CD4-positive, alpha-beta T cell treated with Interleukin-17A for 4 hours (primary cell): ENCODE data around the gene ZNF286A.
A peak's percentile ranks its signal among the peaks of the same experiment; 100 is the strongest.
"Not testable (repeated sequence)": the region's sequence is repeated elsewhere in the genome, so short reads cannot be mapped to it uniquely, and the experiment has no call there.

ENCODE experiments used
- DNase-seq: peaks from one replicate; pipeline ENCODE4 v3.0.0-alpha.2; 2020; ENCODE audit warnings: mixed read lengths

Gene ZNF286A

GRCh38 chr17:15699413-15699924 lies at the start of gene ZNF286A:
ZNF286A (plus strand) TSS chr17:15699752; CDS start chr17:15700330, 578 bp downstream.
- DNase-seq: peak; percentile 97

DNA sequence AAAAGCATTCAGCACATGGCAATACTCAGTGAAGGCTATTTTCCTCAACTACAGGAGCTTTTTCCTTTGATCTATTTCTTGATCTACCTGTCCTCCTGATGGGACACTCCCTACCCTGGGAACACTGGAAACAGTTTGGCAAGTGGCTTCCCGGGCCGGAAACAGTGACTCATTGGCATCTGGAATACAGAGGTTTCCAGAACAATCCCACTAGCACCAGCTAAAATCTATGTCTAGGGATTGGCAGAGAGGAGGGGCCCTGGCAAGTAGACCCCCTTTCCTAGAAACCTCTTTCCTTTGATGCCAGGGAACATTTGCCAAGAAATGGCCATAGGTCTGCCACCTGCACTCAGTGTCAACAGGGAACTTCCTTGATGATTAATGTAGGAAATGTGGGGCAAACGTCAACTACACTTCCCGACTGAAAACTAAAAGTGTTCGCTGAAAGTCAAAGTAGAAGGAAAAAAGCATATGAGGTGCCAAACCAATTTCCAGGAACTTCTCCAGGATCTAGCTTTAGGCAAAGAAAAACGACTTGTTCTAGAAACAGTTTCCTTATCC lies 49.6 kb upstream of the ZNF286A start:
- DNase-seq: no peak

GRCh38 chr17:15650741-15651582 lies 48.6 kb upstream of the ZNF286A start:
- no peak for DNase-seq

DNA sequence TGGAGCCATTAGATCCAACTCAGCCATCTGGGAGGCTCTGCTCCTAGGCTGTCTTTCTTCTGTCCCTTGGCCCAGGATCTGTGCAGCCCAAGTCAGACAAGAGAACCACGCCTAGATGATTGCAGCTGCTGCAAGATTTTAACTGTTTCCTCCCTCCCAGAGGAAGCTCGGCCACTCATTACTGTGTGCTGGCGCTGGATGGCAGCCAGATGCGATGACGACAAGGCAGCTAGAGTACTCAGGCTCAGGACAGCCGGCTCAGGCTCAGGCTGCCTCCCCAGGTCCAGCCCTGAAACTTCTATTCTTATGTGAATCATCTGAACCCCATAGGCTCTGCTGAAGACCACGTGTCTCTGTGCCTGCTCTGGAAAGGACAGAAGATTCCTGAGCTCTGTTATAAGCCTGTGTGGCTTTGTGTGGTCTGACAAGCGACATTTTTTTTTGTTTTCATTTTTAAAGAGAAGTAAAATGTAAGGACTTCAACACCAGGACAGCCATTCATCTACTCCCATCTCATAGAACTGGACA lies 47.9 kb upstream of the ZNF286A start:
- peak; percentile 46 for DNase-seq

DNA sequence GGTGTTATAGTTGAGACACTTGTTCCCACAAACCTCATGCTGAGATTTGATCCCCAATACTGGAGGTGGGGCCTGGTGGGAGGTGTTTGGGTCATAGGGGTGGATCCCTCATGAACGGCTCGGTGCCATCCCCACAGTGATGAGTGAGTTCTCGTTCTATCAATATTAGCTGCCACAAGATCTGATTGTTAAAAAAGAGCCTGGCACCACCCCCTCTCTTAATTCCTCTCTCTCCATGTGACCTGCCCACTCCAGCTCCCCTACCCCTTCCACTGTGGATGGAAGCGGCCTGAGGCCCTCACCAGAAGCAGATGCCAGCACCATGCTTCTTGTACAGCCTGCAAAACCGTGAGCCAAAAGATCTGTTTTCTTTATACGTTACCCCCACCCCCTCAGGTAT lies 46.6 kb upstream of the ZNF286A start:
- no peak for DNase-seq

- DNase-seq: not testable (repeated sequence)
These were observed 45.2 kb upstream of the ZNF286A start for GRCh38 chr17:15654401-15654800.

DNA sequence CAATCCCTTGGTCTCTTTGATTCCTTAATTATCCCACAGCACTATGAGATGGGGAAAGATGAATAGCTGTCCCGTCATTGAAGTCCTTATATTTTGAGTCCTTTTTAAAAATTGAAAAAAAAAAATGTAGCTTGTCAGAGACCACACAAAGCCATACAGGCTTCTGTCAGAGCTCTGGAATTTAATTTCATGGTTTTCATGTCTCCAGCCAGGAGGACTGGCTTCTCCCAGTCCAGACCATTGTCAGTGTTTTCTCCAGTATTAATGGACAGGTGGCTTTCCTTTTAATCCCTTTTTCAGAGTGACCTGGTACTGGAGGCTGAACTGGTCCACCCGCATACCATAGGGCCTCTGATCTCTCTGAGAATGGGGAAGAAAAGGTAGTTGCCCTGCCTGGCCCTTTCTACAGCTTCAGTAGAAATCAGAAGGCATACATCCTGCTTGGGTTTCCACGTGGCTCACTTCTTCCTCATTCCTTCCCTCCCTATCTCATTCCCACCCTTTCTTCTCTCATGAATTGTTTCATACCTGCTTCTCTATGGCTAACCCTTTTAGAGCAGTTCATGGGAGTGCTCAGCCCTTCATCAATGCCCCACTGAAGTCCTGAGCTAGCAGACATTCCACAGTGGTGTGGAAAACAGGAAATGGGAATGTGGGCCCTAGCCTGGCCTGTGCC lies 44.5 kb upstream of the ZNF286A start:
- DNase-seq: no peak

DNA sequence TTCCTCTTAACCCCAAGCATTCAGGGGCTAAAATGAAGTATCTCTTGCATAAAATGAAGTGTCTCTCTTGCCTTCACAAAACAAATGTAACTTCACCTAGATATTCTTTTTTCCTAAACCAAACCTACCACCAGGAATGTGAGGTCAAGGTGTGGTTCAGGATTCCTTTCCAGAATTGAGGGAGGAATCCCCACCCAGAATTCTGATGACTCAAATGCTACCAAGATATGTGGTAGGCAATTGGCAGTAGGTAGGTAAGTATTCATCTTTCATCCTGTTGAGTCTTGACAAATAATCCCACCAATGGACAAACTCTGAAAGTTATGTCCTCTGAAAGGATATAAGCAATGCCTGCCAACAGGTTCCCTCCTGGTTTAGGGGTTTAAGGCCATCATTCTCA lies 41.7 kb upstream of the ZNF286A start:
- DNase-seq: no peak

DNA sequence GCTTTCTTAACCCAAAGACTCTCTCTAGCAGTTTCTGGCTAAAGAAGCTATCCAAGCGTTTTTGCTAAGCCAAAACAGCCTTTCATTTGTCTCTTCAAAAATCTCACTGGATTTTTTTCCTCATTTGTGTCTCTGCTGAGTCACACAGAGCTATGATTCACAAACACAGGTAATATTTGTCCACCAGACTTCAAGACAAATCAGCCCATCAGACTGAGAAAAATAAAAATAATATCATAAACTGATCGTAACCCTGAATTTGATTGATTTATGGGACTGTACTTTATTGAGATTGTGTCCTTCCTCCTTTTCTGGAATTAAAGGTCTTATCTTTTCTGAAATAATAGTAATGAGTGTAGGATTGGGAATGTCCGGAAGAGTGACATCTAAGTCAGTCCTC lies 41.3 kb upstream of the ZNF286A start:
- DNase-seq: no peak

DNA sequence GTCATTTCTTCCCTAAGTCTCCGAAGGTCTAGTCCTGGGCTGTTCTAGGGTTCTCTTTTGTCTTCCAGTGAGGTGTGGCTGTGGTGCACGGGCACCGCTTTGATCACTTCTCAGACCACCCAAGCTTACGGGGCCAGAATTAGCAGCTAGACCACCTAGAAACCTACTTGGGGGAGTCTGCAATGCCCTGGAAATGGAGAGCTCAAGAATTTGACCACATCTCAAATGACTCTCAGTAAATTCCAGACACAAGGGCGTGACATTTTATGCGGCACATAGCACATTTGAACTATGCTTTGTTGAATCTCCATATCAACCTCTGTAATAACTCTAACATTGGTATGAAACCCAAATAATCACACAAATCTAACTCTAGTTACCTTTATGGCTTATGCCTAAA lies 40.3 kb upstream of the ZNF286A start:
- DNase-seq: no peak

GRCh38 chr17:15659663-15660062 lies 39.9 kb upstream of the ZNF286A start:
- no peak for DNase-seq

GRCh38 chr17:15660077-15660476 lies 39.5 kb upstream of the ZNF286A start:
- no peak for DNase-seq

- DNase-seq: no peak
These were observed 36.9 kb upstream of the ZNF286A start for GRCh38 chr17:15662681-15663080.

DNA sequence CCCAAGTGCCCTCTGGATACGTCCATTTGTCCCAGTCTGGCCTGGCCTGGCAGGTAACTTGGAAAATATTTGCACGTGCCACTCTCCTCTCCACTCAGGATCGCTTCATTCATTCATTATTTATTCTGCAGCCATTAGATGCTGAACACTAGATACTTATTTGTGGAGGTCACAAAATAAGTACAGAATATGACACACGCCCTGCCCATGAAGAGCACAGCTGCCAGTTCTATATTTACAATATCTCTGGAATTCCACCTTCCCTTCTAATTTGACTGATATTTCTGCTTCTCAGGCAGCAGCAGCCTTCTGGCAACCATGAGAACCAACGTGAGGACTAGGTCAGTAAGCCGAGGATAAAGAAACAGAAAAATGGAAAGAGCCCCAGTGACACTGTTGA lies 36.4 kb upstream of the ZNF286A start:
- DNase-seq: no peak

- no peak for DNase-seq
These were observed 35.9 kb upstream of the ZNF286A start for GRCh38 chr17:15663691-15664090.

- DNase-seq: not testable (repeated sequence)
These were observed 30.0 kb upstream of the ZNF286A start for GRCh38 chr17:15669526-15669925.

DNA sequence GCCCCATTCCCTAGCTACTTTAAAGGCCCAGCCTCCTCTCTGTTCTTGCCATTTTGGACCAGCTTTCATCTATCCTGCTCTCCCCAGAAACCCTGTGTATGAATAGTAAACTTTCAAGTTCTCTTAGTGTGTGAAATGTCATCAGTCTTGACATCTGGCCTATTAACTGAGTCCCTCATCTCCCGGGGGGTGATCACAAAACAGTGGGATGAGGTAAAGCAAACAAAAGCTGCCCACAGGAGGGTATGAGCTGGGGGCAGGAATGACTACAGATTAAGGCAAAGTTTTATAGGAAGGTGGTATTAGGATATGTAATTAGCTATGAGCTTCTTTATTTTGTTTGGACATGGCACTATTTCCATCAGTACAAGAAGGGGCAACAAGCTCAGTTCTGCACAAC lies 24.9 kb upstream of the ZNF286A start:
- DNase-seq: not testable (repeated sequence)

- DNase-seq: not testable (repeated sequence)
These were observed 23.6 kb upstream of the ZNF286A start for GRCh38 chr17:15675991-15676390.

DNA sequence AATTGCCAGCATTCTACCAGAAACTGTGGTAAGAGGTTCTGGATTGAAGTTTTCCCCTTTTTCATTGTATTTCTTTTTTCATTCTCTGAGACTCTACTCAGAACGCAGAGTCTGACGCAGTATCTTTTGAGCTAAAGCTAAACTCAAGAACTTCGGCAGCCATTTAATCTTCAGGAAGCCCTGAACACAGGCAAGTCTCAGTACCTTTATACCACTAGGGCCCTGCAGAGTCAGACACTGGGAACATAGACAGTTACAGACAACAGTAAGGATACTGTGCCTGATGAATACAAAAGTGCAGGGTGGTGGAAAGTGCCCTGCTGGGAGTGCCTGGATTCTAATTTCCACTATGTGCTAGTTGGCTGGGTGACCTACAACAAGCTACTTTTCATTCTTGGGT lies 16.4 kb upstream of the ZNF286A start:
- not testable (repeated sequence) for DNase-seq

GRCh38 chr17:15683824-15684478 lies 15.6 kb upstream of the ZNF286A start, which contains the start of gene TRIM16:
TRIM16 (minus strand) TSS chr17:15684311; CDS start chr17:15651609, 32,702 bp downstream.
- DNase-seq: peak; percentile 83

- DNase-seq: not testable (repeated sequence)
These were observed 12.1 kb upstream of the ZNF286A start for GRCh38 chr17:15687494-15687893.

DNA sequence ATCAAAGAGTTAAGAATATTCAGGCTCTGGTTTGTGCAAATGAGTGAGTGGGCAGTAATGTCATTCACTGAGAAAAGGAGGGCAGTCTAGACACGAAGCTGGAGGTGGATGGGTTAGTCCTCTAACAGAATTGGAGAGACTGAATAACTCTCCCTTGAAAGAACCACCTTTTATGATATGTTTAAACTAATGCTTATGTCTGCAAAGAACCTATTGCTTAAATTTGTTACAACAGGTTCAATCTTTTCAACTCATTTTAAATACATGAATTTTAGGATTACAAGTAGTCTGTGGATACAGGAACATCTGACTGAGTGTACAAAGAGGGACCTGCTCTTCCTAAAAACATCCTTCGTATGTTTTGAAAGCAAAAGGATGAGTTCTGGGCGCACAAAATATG lies 585 bp upstream of the ZNF286A start:
- not testable (repeated sequence) for DNase-seq

DNA sequence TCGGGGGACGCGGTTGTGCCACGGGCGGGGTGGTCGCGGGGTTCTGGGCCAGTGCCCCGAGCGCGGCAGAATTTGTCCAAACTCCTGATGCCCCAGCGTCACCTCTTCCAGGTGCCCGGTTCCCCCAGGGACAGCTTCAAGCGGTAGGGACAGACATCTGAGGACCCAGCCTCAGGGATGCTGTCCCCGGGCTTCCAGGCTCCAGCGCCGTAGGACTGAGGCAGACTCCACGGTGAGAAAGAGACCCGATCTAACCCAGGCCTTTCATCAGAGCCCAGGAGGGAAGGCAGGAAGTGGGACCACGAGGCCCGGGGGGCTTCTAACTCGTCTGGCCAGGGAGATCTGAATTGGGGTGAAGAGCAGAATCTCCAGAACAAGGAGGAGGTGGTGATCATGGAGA lies 385 bp downstream of the ZNF286A start:
- not testable (repeated sequence) for DNase-seq
